Naive thymus-derived CD4-positive, alpha-beta T cell (primary cell): ENCODE measurements around the gene TENM4. TPM values are rescaled to one million over a fixed set of nuclear protein-coding genes. Genes with fewer than 3 reads are reported as not detected.

Experiments
- ATAC-seq: fragments of 150-1000 bp; cut with Tn5 transposase; 2 replicates; pipeline ENCODE4 v1.10.0; 2021; ENCODE audit warnings: mild to moderate bottlenecking, moderate library complexity
- CTCF ChIA-PET: fragments of 350-600 bp; sonication (Branson Sonifier 250); formaldehyde crosslinking; loops from one replicate; lab custom pipeline; 2021; ENCODE audit warnings: antibody characterized with exemption; lab: Charles Lee
- POLR2A ChIA-PET: fragments of 350-600 bp; sonication (Branson Sonifier 250); formaldehyde crosslinking; loops from one replicate; lab custom pipeline; 2021; ENCODE audit warnings: antibody characterized with exemption, inconsistent platforms; lab: Charles Lee
- DNase-seq, 9 donors: peaks; one replicate each; pipeline versions ENCODE4 v3.0.0 to v3.0.0-alpha.2; 2020 to 2022; ENCODE audit warnings: mixed read lengths in 1 of 9
- H3K27ac ChIP-seq: one replicate; pipeline ENCODE4 v1.7.0; 2013; ENCODE audit warnings: mild to moderate bottlenecking, low read depth, low read length, moderate library complexity
- H3K27me3 ChIP-seq, 2 donors: one replicate each; pipeline ENCODE4 v1.7.0; 2013; ENCODE audit warnings: low read length in 2 of 2, mild to moderate bottlenecking in 2 of 2, moderate library complexity in 2 of 2; ENCODE audit not compliant: control insufficient read depth in 2 of 2, insufficient read depth in 2 of 2
- H3K36me3 ChIP-seq, 3 experiments: 1 replicate in 2 of 3; 2 replicates in 1 of 3; pipeline ENCODE4 v1.7.0; 2013; ENCODE audit warnings: low read length in 3 of 3, mild to moderate bottlenecking in 3 of 3, moderate library complexity in 1 of 3; ENCODE audit not compliant: insufficient read depth in 3 of 3, control insufficient read depth in 2 of 3
- H3K4me1 ChIP-seq, 2 donors: one replicate each; pipeline ENCODE4 v1.7.0; 2013; ENCODE audit warnings: low read length in 2 of 2, mild to moderate bottlenecking in 2 of 2, moderate library complexity in 1 of 2; ENCODE audit not compliant: control insufficient read depth in 2 of 2, insufficient read depth in 2 of 2
- H3K4me3 ChIP-seq: 2 replicates; pipeline ENCODE4 v1.7.0; 2013; ENCODE audit warnings: mild to moderate bottlenecking, low read length
- H3K9me3 ChIP-seq, 3 experiments: 1 replicate in 2 of 3; 2 replicates in 1 of 3; pipeline ENCODE4 v1.7.0; 2013; ENCODE audit warnings: low read length in 3 of 3; ENCODE audit not compliant: control insufficient read depth in 2 of 3
- H3K27ac Mint-ChIP-seq, 9 donors: one replicate each; pipeline ENCODE4 v1.8.0; 2020 to 2022; ENCODE audit warnings: mixed read lengths in 9 of 9, mild to moderate bottlenecking in 8 of 9, moderate library complexity in 5 of 9, inconsistent platforms in 2 of 9
- H3K27me3 Mint-ChIP-seq, 5 donors: one replicate each; pipeline ENCODE4 v1.8.0; 2021 to 2022; ENCODE audit warnings: mixed read lengths in 5 of 5, mild to moderate bottlenecking in 1 of 5
- H3K36me3 Mint-ChIP-seq, 5 donors: one replicate each; pipeline ENCODE4 v1.8.0; 2020 to 2022; ENCODE audit warnings: mixed read lengths in 5 of 5, mild to moderate bottlenecking in 3 of 5, inconsistent platforms in 1 of 5
- H3K4me1 Mint-ChIP-seq, 7 donors: one replicate each; pipeline ENCODE4 v1.8.0; 2020 to 2022; ENCODE audit warnings: mixed read lengths in 7 of 7, mild to moderate bottlenecking in 3 of 7, inconsistent platforms in 1 of 7
- H3K4me3 Mint-ChIP-seq, 10 donors: one replicate each; pipeline ENCODE4 v1.8.0; 2020 to 2022; ENCODE audit warnings: mild to moderate bottlenecking in 10 of 10, mixed read lengths in 10 of 10, moderate library complexity in 6 of 10, inconsistent platforms in 2 of 10
- H3K9me3 Mint-ChIP-seq, 11 donors: one replicate each; pipeline ENCODE4 v1.8.0; 2020 to 2022; ENCODE audit warnings: mixed read lengths in 11 of 11, mild to moderate bottlenecking in 4 of 11, inconsistent platforms in 1 of 11, moderate library complexity in 1 of 11
- intact Hi-C, 2 donors: fragments of 100-400 bp; cut with micrococcal nuclease; formaldehyde crosslinking; loops; one replicate each; pipeline ENCODE4 v1.15.1; 2023
- polyA plus RNA-seq, 2 donors: library from polyadenylated mRNA; unstranded; fragments of 300-500 nt; fragmentation: Illumina TruSeq; gene quantifications; one replicate each; pipeline ENCODE4 v1.2.3, GENCODE V29; 2021
- total RNA-seq, 6 experiments: library from RNA in 5 of 6; stranded (reverse) in 5 of 6; gene quantifications; 1 replicate in 5 of 6; 2 replicates in 1 of 6; pipeline ENCODE4 v1.2.3 and lab custom pipeline; 2021 to 2026

TENM4 gene
- total and polyA plus RNA-seq, 7 experiments from 2014 or later: 0.32 to 0.47 TPM; not detected in 5

- H3K4me3 ChIP-seq: no peak overlapping the region
- H3K4me1 ChIP-seq: no peaks in the 10 kb centered on the region
- ChIA-PET CTCF (no interaction called here), POLR2A (no interaction called here)
- no peak for ATAC-seq
- Mint-ChIP-seq H3K4me3 (no peak overlapping the region), H3K27ac (no peak overlapping the region), H3K4me1 (no peaks in the 10 kb centered on the region), H3K27me3 (peaks cover 8 to 18% (median 15%) of the 10 kb centered on the region in 5 donors), H3K9me3 (no peaks in the 10 kb centered on the region), H3K36me3 (no peaks in the 10 kb centered on the region)
- no peaks in the 10 kb centered on the region for H3K9me3 ChIP-seq
- no peaks in the 10 kb centered on the region for H3K27me3 ChIP-seq
- DNase-seq: no peak
- intact Hi-C loops: no loop called here
- H3K27ac ChIP-seq: no peak overlapping the region
- H3K36me3 ChIP-seq: no peaks in the 10 kb centered on the region
Measured at GRCh38 chr11:78856211-78856610, 584.6 kb downstream of the TENM4 start.

- POLR2A ChIA-PET: no interaction called here
- no peaks in the 10 kb centered on the region for H3K36me3 ChIP-seq
- no peaks in the 10 kb centered on the region for H3K4me1 ChIP-seq
- no peak overlapping the region for H3K27ac ChIP-seq
- Mint-ChIP-seq H3K27me3 (peaks cover 5 to 20% (median 10%) of the 10 kb centered on the region in 5 donors), H3K9me3 (no peaks in the 10 kb centered on the region), H3K27ac (no peak overlapping the region), H3K4me1 (no peaks in the 10 kb centered on the region), H3K36me3 (no peaks in the 10 kb centered on the region), H3K4me3 (no peak overlapping the region)
- no peaks in the 10 kb centered on the region for H3K27me3 ChIP-seq
- no peaks in the 10 kb centered on the region for H3K9me3 ChIP-seq
- DNase-seq (no peak), ATAC-seq (no peak)
- H3K4me3 ChIP-seq: no peak overlapping the region
- CTCF ChIA-PET: no interaction called here
- intact Hi-C loops: no loop called here
Measured at GRCh38 chr11:78855116-78855515, 585.7 kb downstream of the TENM4 start.

DNA sequence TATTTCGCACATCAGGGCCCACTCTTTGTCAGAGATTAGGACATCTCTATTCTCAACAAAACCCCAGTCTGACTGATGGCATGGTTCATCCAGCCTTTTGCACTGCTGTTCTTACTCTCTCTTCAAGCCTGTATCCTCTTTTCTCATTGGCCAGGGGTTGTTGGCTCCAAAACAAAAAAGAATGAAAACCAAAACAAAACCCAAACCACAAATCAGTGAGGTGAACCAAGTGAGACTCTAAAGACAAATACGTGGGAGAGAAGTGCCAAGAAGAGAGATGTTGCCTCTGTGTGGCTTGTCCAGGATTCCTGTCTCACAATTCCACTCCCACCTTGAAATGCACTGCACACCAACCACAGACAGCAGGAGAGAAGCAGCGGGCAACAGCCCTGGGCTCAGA, 587.3 kb downstream of the TENM4 start:
- CTCF ChIA-PET: no interaction called here
- H3K27ac ChIP-seq: no peak overlapping the region
- no peaks in the 10 kb centered on the region for H3K36me3 ChIP-seq
- H3K4me3 ChIP-seq: no peak overlapping the region
- Mint-ChIP-seq H3K9me3 (no peaks in the 10 kb centered on the region), H3K4me1 (no peaks in the 10 kb centered on the region), H3K4me3 (no peak overlapping the region), H3K27me3 (peaks cover 9 to 25% (median 13%) of the 10 kb centered on the region in 5 donors), H3K36me3 (no peaks in the 10 kb centered on the region), H3K27ac (no peak overlapping the region)
- intact Hi-C loops: no loop called here
- H3K9me3 ChIP-seq: no peaks in the 10 kb centered on the region
- no peaks in the 10 kb centered on the region for H3K27me3 ChIP-seq
- POLR2A ChIA-PET: no interaction called here
- DNase-seq (no peak), ATAC-seq (no peak)
- no peaks in the 10 kb centered on the region for H3K4me1 ChIP-seq

- ChIA-PET CTCF (no interaction called here), POLR2A (no interaction called here)
- Histone ChIP-seq H3K4me3 (no peak overlapping the region), H3K27me3 (no peaks in the 10 kb centered on the region), H3K27ac (no peak overlapping the region), H3K4me1 (no peaks in the 10 kb centered on the region), H3K9me3 (no peaks in the 10 kb centered on the region), H3K36me3 (no peaks in the 10 kb centered on the region)
- intact Hi-C loops: no loop called here
- no peaks in the 10 kb centered on the region for H3K9me3 Mint-ChIP-seq
- no peaks in the 10 kb centered on the region for H3K4me1 Mint-ChIP-seq
- peaks cover 8 to 29% (median 14%) of the 10 kb centered on the region in 5 donors for H3K27me3 Mint-ChIP-seq
- H3K36me3 Mint-ChIP-seq: no peaks in the 10 kb centered on the region
- peak; percentile 48 for ATAC-seq
- H3K27ac Mint-ChIP-seq: no peak overlapping the region
- DNase-seq: no peak
- H3K4me3 Mint-ChIP-seq: no peak overlapping the region
Measured at GRCh38 chr11:78851878-78852586, 588.8 kb downstream of the TENM4 start.

- DNase-seq (no peak), ATAC-seq (no peak)
- Histone ChIP-seq H3K27ac (no peak overlapping the region), H3K27me3 (no peaks in the 10 kb centered on the region), H3K36me3 (no peaks in the 10 kb centered on the region), H3K9me3 (no peaks in the 10 kb centered on the region), H3K4me1 (no peaks in the 10 kb centered on the region), H3K4me3 (no peak overlapping the region)
- POLR2A ChIA-PET: no interaction called here
- Mint-ChIP-seq H3K4me3 (no peak overlapping the region), H3K4me1 (no peaks in the 10 kb centered on the region), H3K9me3 (no peaks in the 10 kb centered on the region), H3K27ac (no peak overlapping the region), H3K36me3 (no peaks in the 10 kb centered on the region), H3K27me3 (peaks cover 3 to 25% (median 10%) of the 10 kb centered on the region in 5 donors)
- intact Hi-C loops: no loop called here
- CTCF ChIA-PET: no interaction called here
Measured at GRCh38 chr11:78850078-78850477, 590.8 kb downstream of the TENM4 start.

- ChIA-PET POLR2A (no interaction called here), CTCF (no interaction called here)
- Mint-ChIP-seq H3K27ac (no peak overlapping the region), H3K27me3 (peaks cover 9 to 33% (median 23%) of the 10 kb centered on the region in 5 donors), H3K9me3 (peaks cover 0 to 3% (median 0%) of the 10 kb centered on the region in 11 donors), H3K4me1 (no peaks in the 10 kb centered on the region), H3K4me3 (no peak overlapping the region), H3K36me3 (no peaks in the 10 kb centered on the region)
- DNase-seq (no peak), ATAC-seq (no peak)
- H3K27ac ChIP-seq: no peak overlapping the region
- no peaks in the 10 kb centered on the region for H3K4me1 ChIP-seq
- no peaks in the 10 kb centered on the region for H3K9me3 ChIP-seq
- no peak overlapping the region for H3K4me3 ChIP-seq
- intact Hi-C loops: no loop called here
- no peaks in the 10 kb centered on the region for H3K27me3 ChIP-seq
- no peaks in the 10 kb centered on the region for H3K36me3 ChIP-seq
Measured at GRCh38 chr11:78846269-78846668, 594.6 kb downstream of the TENM4 start.

GRCh38 chr11:78845496-78845895, 595.3 kb downstream of the TENM4 start:
- DNase-seq (no peak), ATAC-seq (no peak)
- intact Hi-C loops: no loop called here
- no peaks in the 10 kb centered on the region for H3K4me1 ChIP-seq
- peaks cover 0 to 3% (median 0%) of the 10 kb centered on the region in 11 donors for H3K9me3 Mint-ChIP-seq
- no peaks in the 10 kb centered on the region for H3K9me3 ChIP-seq
- no peak overlapping the region for H3K27ac ChIP-seq
- H3K36me3 ChIP-seq: no peaks in the 10 kb centered on the region
- H3K4me3 ChIP-seq: no peak overlapping the region
- no peak overlapping the region for H3K4me3 Mint-ChIP-seq
- no peaks in the 10 kb centered on the region for H3K4me1 Mint-ChIP-seq
- no peaks in the 10 kb centered on the region for H3K36me3 Mint-ChIP-seq
- H3K27ac Mint-ChIP-seq: no peak overlapping the region
- POLR2A ChIA-PET: no interaction called here
- CTCF ChIA-PET: interaction anchor here (0.6 kb wide), 1 partner anchor 558 kb away, joined by 3 read pairs; no protein-coding TSS in a partner anchor
- H3K27me3 Mint-ChIP-seq: peaks cover 9 to 35% (median 24%) of the 10 kb centered on the region in 5 donors
- no peaks in the 10 kb centered on the region for H3K27me3 ChIP-seq
